Karpas-422 (cell line): ENCODE data around the gene RAI1. TPM values are rescaled to one million over a fixed set of nuclear protein-coding genes. Genes with fewer than 3 reads are reported as not detected.
A peak's percentile ranks its signal among the peaks of the same experiment; 100 is the strongest.

ENCODE experiments used
- DNase-seq: peaks from one replicate; pipeline ENCODE4 v3.0.0-alpha.2; 2015
- H2AFZ ChIP-seq: fragments of 200-600 bp; sonication (generic); 2 replicates; pipeline ENCODE4 v1.6.1; 2014; ENCODE audit warnings: antibody characterized with exemption, low read length, mixed read lengths
- H3K27ac ChIP-seq: fragments of 200-600 bp; sonication (generic); 2 replicates; pipeline ENCODE4 v1.5.1; 2014; ENCODE audit warnings: mild to moderate bottlenecking, low read length, moderate library complexity
- H3K27me3 ChIP-seq: fragments of 200-600 bp; sonication (generic); 2 replicates; pipeline ENCODE4 v1.6.1; 2014; ENCODE audit warnings: low read length, mixed read lengths
- H3K36me3 ChIP-seq: fragments of 200-600 bp; sonication (generic); 2 replicates; pipeline ENCODE4 v1.6.1; 2014; ENCODE audit warnings: low read length, mixed read lengths; ENCODE audit not compliant: insufficient read depth
- H3K4me1 ChIP-seq: fragments of 200-600 bp; sonication (generic); 2 replicates; pipeline ENCODE4 v1.6.1; 2014; ENCODE audit warnings: mild to moderate bottlenecking, low read length, mixed read lengths
- H3K4me2 ChIP-seq: fragments of 200-600 bp; sonication (generic); 2 replicates; pipeline ENCODE4 v1.6.1; 2014; ENCODE audit warnings: low read length, low read depth, mild to moderate bottlenecking; ENCODE audit not compliant: poor library complexity, severe bottlenecking
- H3K4me3 ChIP-seq: fragments of 200-600 bp; sonication (generic); 2 replicates; pipeline ENCODE4 v1.5.1; 2014; ENCODE audit warnings: mild to moderate bottlenecking, antibody characterized with exemption, low read length, mixed read lengths
- H3K79me2 ChIP-seq: fragments of 200-600 bp; sonication (generic); 2 replicates; pipeline ENCODE4 v1.6.1; 2014; ENCODE audit warnings: mild to moderate bottlenecking, low read length, mixed read lengths
- H3K9ac ChIP-seq: fragments of 200-600 bp; sonication (generic); 2 replicates; pipeline ENCODE4 v1.6.0; 2014; ENCODE audit warnings: low read length
- H3K9me2 ChIP-seq: fragments of 200-600 bp; sonication (generic), shearing (Covaris generic); replicated peaks from 2 replicates; pipeline ENCODE4 v1.6.0; 2014; ENCODE audit warnings: mild to moderate bottlenecking, low read length, moderate library complexity; ENCODE audit not compliant: insufficient read depth
- H3K9me3 ChIP-seq: fragments of 300-700, 200-600 bp; sonication (generic); 2 replicates; pipeline ENCODE4 v1.6.1; 2014; ENCODE audit warnings: low read length, mixed read lengths
- H4K20me1 ChIP-seq: fragments of 200-600 bp; sonication (generic); 2 replicates; pipeline ENCODE4 v1.6.1; 2014; ENCODE audit warnings: mild to moderate bottlenecking, antibody characterized with exemption, low read length, low read depth; ENCODE audit not compliant: insufficient read depth
- total RNA-seq: library from RNA; depleted of rRNA; stranded (reverse); fragments of >200 nt; shearing (Covaris generic); gene quantifications from 2 replicates; pipeline ENCODE4 v1.2.3, GENCODE V29; 2014; ENCODE audit warnings: low replicate concordance

Gene RAI1
- total RNA-seq, 1 experiment from 2014 or later, result 18.2 TPM

GRCh38 chr17:17811381-17812210 lies 130.3 kb downstream of the RAI1 start:
- Histone ChIP-seq H3K4me1 (peaks cover 20% of the 10 kb centered on the region), H3K4me3 (no peak overlapping the region), H2AFZ (no peak overlapping the region), H3K9me3 (no peaks in the 10 kb centered on the region), H3K27ac (peak overlapping the region; percentile 68), H3K27me3 (no peaks in the 10 kb centered on the region), H3K4me2 (no peak overlapping the region), H4K20me1 (no peaks in the 10 kb centered on the region), H3K9me2 (no peaks in the 10 kb centered on the region), H3K36me3 (peaks cover 6% of the 10 kb centered on the region; the same call in 1 of the 2 replicates), H3K79me2 (no peaks in the 10 kb centered on the region), H3K9ac (0 out of 2 replicates have a peak overlapping the region, but pooled peaks have one; percentile 31)
- DNase-seq, result peak; percentile 54

GRCh38 chr17:17812211-17813054 lies 131.2 kb downstream of the RAI1 start:
- DNase-seq, result peak; percentile 84
- Histone ChIP-seq H3K9me3 (no peaks in the 10 kb centered on the region), H4K20me1 (no peaks in the 10 kb centered on the region), H2AFZ (no peak overlapping the region), H3K4me2 (no peak overlapping the region), H3K9ac (0 out of 2 replicates have a peak overlapping the region, but pooled peaks have one; percentile 31), H3K27me3 (no peaks in the 10 kb centered on the region), H3K9me2 (no peaks in the 10 kb centered on the region), H3K79me2 (no peaks in the 10 kb centered on the region), H3K4me1 (peaks cover 20% of the 10 kb centered on the region), H3K36me3 (peaks cover 6% of the 10 kb centered on the region; the same call in 1 of the 2 replicates), H3K4me3 (no peak overlapping the region), H3K27ac (peak overlapping the region; percentile 68)

GRCh38 chr17:17813055-17813724 lies 131.9 kb downstream of the RAI1 start:
- peak; percentile 57 for DNase-seq
- H3K9me2 ChIP-seq, result no peaks in the 10 kb centered on the region
- H3K27ac ChIP-seq, result no peak overlapping the region
- peaks cover 18% of the 10 kb centered on the region for H3K4me1 ChIP-seq
- no peak overlapping the region for H3K4me2 ChIP-seq
- no peak overlapping the region for H3K9ac ChIP-seq
- peaks cover 6% of the 10 kb centered on the region; the same call in 1 of the 2 replicates for H3K36me3 ChIP-seq
- no peak overlapping the region for H2AFZ ChIP-seq
- H3K9me3 ChIP-seq, result no peaks in the 10 kb centered on the region
- H3K79me2 ChIP-seq, result no peaks in the 10 kb centered on the region
- H3K27me3 ChIP-seq, result no peaks in the 10 kb centered on the region
- H4K20me1 ChIP-seq, result peaks cover 1% of the 10 kb centered on the region; the same call in 1 of the 2 replicates
- no peak overlapping the region for H3K4me3 ChIP-seq

GRCh38 chr17:17813725-17814095 lies 132.5 kb downstream of the RAI1 start:
- Histone ChIP-seq H3K9me3 (no peaks in the 10 kb centered on the region), H3K4me3 (no peak overlapping the region), H3K79me2 (no peaks in the 10 kb centered on the region), H3K9ac (no peak overlapping the region), H3K27ac (no peak overlapping the region), H3K27me3 (no peaks in the 10 kb centered on the region), H3K36me3 (peaks cover 6% of the 10 kb centered on the region; the same call in 1 of the 2 replicates), H3K4me1 (peaks cover 23% of the 10 kb centered on the region), H3K9me2 (no peaks in the 10 kb centered on the region), H2AFZ (no peak overlapping the region), H4K20me1 (peaks cover 6% of the 10 kb centered on the region; the same call in 1 of the 2 replicates), H3K4me2 (no peak overlapping the region)
- DNase-seq, result no peak

- Histone ChIP-seq H3K9me3 (no peaks in the 10 kb centered on the region), H2AFZ (no peak overlapping the region), H3K27ac (no peak overlapping the region), H3K4me2 (no peak overlapping the region), H3K27me3 (no peaks in the 10 kb centered on the region), H3K9ac (no peak overlapping the region), H3K36me3 (peaks cover 6% of the 10 kb centered on the region; the same call in 1 of the 2 replicates), H3K4me1 (peaks cover 30% of the 10 kb centered on the region), H3K9me2 (no peaks in the 10 kb centered on the region), H3K79me2 (no peaks in the 10 kb centered on the region), H4K20me1 (peaks cover 6% of the 10 kb centered on the region; the same call in 1 of the 2 replicates), H3K4me3 (no peak overlapping the region)
- DNase-seq, result no peak
Measured at GRCh38 chr17:17814162-17815061, 133.2 kb downstream of the RAI1 start.

GRCh38 chr17:17815062-17815406 lies 133.8 kb downstream of the RAI1 start:
- H3K79me2 ChIP-seq, result no peaks in the 10 kb centered on the region
- no peak overlapping the region for H3K9ac ChIP-seq
- no peak overlapping the region for H2AFZ ChIP-seq
- H3K36me3 ChIP-seq, result peaks cover 5% of the 10 kb centered on the region; the same call in 1 of the 2 replicates
- no peak for DNase-seq
- no peaks in the 10 kb centered on the region for H3K9me3 ChIP-seq
- H3K4me1 ChIP-seq, result peaks cover 36% of the 10 kb centered on the region
- H3K4me3 ChIP-seq, result no peak overlapping the region
- H3K27ac ChIP-seq, result no peak overlapping the region
- H3K4me2 ChIP-seq, result no peak overlapping the region
- no peaks in the 10 kb centered on the region for H3K27me3 ChIP-seq
- H3K9me2 ChIP-seq, result no peaks in the 10 kb centered on the region
- H4K20me1 ChIP-seq, result peaks cover 8% of the 10 kb centered on the region; the same call in 1 of the 2 replicates

- no peaks in the 10 kb centered on the region for H3K9me3 ChIP-seq
- H4K20me1 ChIP-seq, result peaks cover 14% of the 10 kb centered on the region; the same call in 1 of the 2 replicates
- no peaks in the 10 kb centered on the region for H3K9me2 ChIP-seq
- H3K36me3 ChIP-seq, result peaks cover 4% of the 10 kb centered on the region; the same call in 1 of the 2 replicates
- H3K79me2 ChIP-seq, result peaks cover 2% of the 10 kb centered on the region
- H3K27me3 ChIP-seq, result no peaks in the 10 kb centered on the region
- H3K27ac ChIP-seq, result no peak overlapping the region
- no peak overlapping the region for H3K4me3 ChIP-seq
- no peak overlapping the region for H3K9ac ChIP-seq
- no peak for DNase-seq
- H3K4me1 ChIP-seq, result peaks cover 42% of the 10 kb centered on the region
- H3K4me2 ChIP-seq, result no peak overlapping the region
- no peak overlapping the region for H2AFZ ChIP-seq
Measured at GRCh38 chr17:17815436-17816200, 134.4 kb downstream of the RAI1 start.
